ENCODE results near the gene U2AF2.

The U2AF2 gene

DNA sequence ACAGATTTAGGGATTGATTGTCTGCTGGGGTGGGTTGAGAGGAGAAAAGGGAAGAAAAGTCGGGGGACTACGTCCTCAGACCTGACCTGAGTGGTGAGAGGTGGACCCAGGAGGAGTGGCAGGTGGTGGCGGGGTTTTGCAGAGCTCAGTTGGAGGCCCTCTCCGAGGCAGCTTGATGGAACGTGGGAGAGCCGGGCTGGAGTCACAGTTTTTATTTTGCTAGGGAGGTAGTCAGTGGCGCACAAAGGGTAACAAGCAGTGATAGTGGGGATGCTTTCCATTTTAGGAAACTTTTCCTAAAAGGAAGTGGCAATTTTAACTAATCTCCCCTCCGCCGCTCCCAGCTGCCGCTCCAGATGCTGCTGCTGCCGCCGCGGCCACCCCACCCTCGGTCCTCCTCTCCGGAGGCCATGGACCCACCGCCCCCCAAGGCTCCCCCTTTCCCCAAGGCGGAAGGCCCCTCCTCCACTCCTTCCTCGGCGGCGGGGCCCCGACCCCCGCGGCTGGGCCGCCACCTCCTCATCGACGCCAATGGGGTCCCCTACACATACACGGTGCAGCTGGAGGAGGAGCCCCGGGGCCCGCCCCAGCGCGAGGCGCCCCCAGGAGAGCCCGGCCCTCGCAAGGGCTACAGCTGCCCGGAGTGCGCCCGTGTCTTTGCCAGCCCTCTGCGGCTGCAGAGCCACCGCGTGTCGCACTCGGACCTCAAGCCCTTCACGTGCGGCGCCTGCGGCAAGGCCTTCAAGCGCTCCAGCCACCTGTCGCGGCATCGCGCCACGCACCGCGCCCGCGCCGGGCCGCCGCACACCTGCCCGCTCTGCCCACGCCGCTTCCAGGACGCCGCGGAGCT is 12.5 kb upstream of the U2AF2 start:
- DNase-seq (ENCODE audit: low read depth): no peak
- no peak for TF ChIP-seq CTCF (IDR thresholded peaks at IDR 0.05; ENCODE audit: control insufficient read depth, insufficient read depth, low read depth, low read length, missing control alignments)
- H3K4me3 ChIP-seq (ENCODE audit: control insufficient read depth, low read depth, low read length): peak overlapping the region; percentile 78

GRCh38 chr19:55643003-55643886 is 11.6 kb upstream of the U2AF2 start, which contains the start of gene ZNF581:
Gene ZNF581 (plus strand): TSS chr19:55643649. CDS start chr19:55644572, 923 bp downstream.
- H3K4me3 ChIP-seq (ENCODE audit: control insufficient read depth, low read depth, low read length): peak within 1 kb of the TSS; percentile 78
- TF ChIP-seq CTCF (IDR thresholded peaks at IDR 0.05; ENCODE audit: control insufficient read depth, insufficient read depth, low read depth, low read length, missing control alignments): no peak
- DNase-seq (ENCODE audit: low read depth): no peak

- H3K4me3 ChIP-seq (ENCODE audit: control insufficient read depth, low read depth, low read length): peak overlapping the region; percentile 78
- TF ChIP-seq CTCF (IDR thresholded peaks at IDR 0.05; ENCODE audit: control insufficient read depth, insufficient read depth, low read depth, low read length, missing control alignments): no peak
- no peak for DNase-seq (ENCODE audit: low read depth)
Observed at GRCh38 chr19:55643887-55644176, 11.0 kb upstream of the U2AF2 start.

GRCh38 chr19:55644191-55644833 is 10.5 kb upstream of the U2AF2 start:
- no peak for TF ChIP-seq CTCF (IDR thresholded peaks at IDR 0.05; ENCODE audit: control insufficient read depth, insufficient read depth, low read depth, low read length, missing control alignments)
- H3K4me3 ChIP-seq (ENCODE audit: control insufficient read depth, low read depth, low read length): peak overlapping the region; percentile 78
- DNase-seq (ENCODE audit: low read depth): no peak

- no peak for DNase-seq (ENCODE audit: low read depth)
- peak overlapping the region; percentile 78 for H3K4me3 ChIP-seq (ENCODE audit: control insufficient read depth, low read depth, low read length)
- no peak for TF ChIP-seq CTCF (IDR thresholded peaks at IDR 0.05; ENCODE audit: control insufficient read depth, insufficient read depth, low read depth, low read length, missing control alignments)
Observed at GRCh38 chr19:55644842-55645511, 9.9 kb upstream of the U2AF2 start.

- H3K4me3 ChIP-seq (ENCODE audit: control insufficient read depth, low read depth, low read length): no peak overlapping the region
- no peak for DNase-seq (ENCODE audit: low read depth)
- no peak for TF ChIP-seq CTCF (IDR thresholded peaks at IDR 0.05; ENCODE audit: control insufficient read depth, insufficient read depth, low read depth, low read length, missing control alignments)
Observed at GRCh38 chr19:55645512-55645881, 9.3 kb upstream of the U2AF2 start.

Measured in AG09309 (cell line).